ENCODE data around the gene KIAA0825.

- no peak for TF ChIP-seq KDM5A (IDR thresholded peaks at IDR 0.05; ENCODE audit: low read length)
- no peak for TF ChIP-seq TAF1 (IDR thresholded peaks at IDR 0.05; ENCODE audit: low read depth, low read length)
- TF ChIP-seq USF2 (IDR thresholded peaks at IDR 0.05; ENCODE audit: low read length) = no peak
- no peak for TF ChIP-seq YY1 (IDR thresholded peaks at IDR 0.05; ENCODE audit: low read depth, low read length)
- TF ChIP-seq POLR2A (IDR thresholded peaks at IDR 0.05; ENCODE audit: control extremely low read depth in 1 of 2, low read depth in 2 of 2, low read length in 2 of 2) = no peak
- no peak for TF ChIP-seq MAX (IDR thresholded peaks at IDR 0.05)
- no peak for TF ChIP-seq CHD7 (IDR thresholded peaks at IDR 0.05; ENCODE audit: insufficient replicate concordance, low read length)
- TF ChIP-seq MAFK (IDR thresholded peaks at IDR 0.05; ENCODE audit: low read depth, low read length) = no peak
- TF ChIP-seq CTCF (IDR thresholded peaks at IDR 0.05; ENCODE audit: control extremely low read depth in 1 of 3, insufficient read depth in 1 of 3, low read depth in 1 of 3, low read length in 3 of 3) = no peak
- no peak for TF ChIP-seq RBBP5 (IDR thresholded peaks at IDR 0.05; ENCODE audit: borderline replicate concordance, low read depth, low read length)
These were observed 303.8 kb downstream of the KIAA0825 start for GRCh38 chr5:94314460-94315131.
